Measurements from ENCODE around the gene UBE2R2. TPM values are rescaled to one million over a fixed set of nuclear protein-coding genes. Genes with fewer than 3 reads are reported as not detected.

Gene UBE2R2
- total and polyA plus RNA-seq, 9 donors, result 19.6 to 76.0 (median 43.3) TPM

GRCh38 chr9:33921967-33922895, 105.3 kb downstream of the UBE2R2 start:
- intact Hi-C loops (cut with DNase I), result loop anchor here in 2 of 4 donors (10.0 kb wide), 2 partner anchors 107 to 333 kb away; partner anchors contain the start of gene UBE2R2 (in 2 of the 2)
- Histone ChIP-seq H3K4me1 (ENCODE audit: insufficient read depth) (peaks cover 1% of the 10 kb centered on the region), H3K36me3 (no peaks in the 10 kb centered on the region), H3K27ac (no peak overlapping the region), H3K27me3 (no peaks in the 10 kb centered on the region), H3K9me3 (no peaks in the 10 kb centered on the region), H3K4me3 (no peak overlapping the region)
- peak in 1 of 5 donors; percentile 29 for DNase-seq
- 76 to 81% (median 80%) methylated on average over 14 of the region's 14 CpGs for WGBS, 3 donors
- peak in 1 of 3 donors; percentile 19 for TF ChIP-seq CTCF (IDR thresholded peaks at IDR 0.05)
- TF ChIP-seq EP300 (IDR thresholded peaks at IDR 0.05), result no peak

- Histone ChIP-seq H3K4me1 (ENCODE audit: insufficient read depth) (peaks cover 1% of the 10 kb centered on the region), H3K27me3 (no peaks in the 10 kb centered on the region), H3K36me3 (no peaks in the 10 kb centered on the region), H3K4me3 (no peak overlapping the region), H3K27ac (no peak overlapping the region), H3K9me3 (no peaks in the 10 kb centered on the region)
- 79 to 93% (median 85%) methylated on average over 4 of the region's 4 CpGs for WGBS, 3 donors
- TF ChIP-seq POLR2A (IDR thresholded peaks at IDR 0.05) (no peak), EP300 (IDR thresholded peaks at IDR 0.05) (no peak), CTCF (IDR thresholded peaks at IDR 0.05) (no peak)
- intact Hi-C loops (cut with DNase I), result loop anchor here in 2 of 4 donors (10.0 kb wide), 2 partner anchors 108 to 332 kb away; partner anchors contain the start of gene UBE2R2 (in 2 of the 2)
- no peak for DNase-seq
These were observed 106.1 kb downstream of the UBE2R2 start for GRCh38 chr9:33923079-33923478.

GRCh38 chr9:33923998-33924701, 107.2 kb downstream of the UBE2R2 start:
- Histone ChIP-seq H3K9me3 (no peaks in the 10 kb centered on the region), H3K27ac (no peak overlapping the region), H3K4me1 (ENCODE audit: insufficient read depth) (peaks cover 1% of the 10 kb centered on the region), H3K36me3 (no peaks in the 10 kb centered on the region), H3K27me3 (no peaks in the 10 kb centered on the region), H3K4me3 (no peak overlapping the region)
- intact Hi-C loops (cut with DNase I), result loop anchor here in 2 of 4 donors (10.0 kb wide), 2 partner anchors 109 to 331 kb away; partner anchors contain the start of gene UBE2R2 (in 2 of the 2)
- 75 to 87% (median 77%) methylated on average over 14 of the region's 14 CpGs for WGBS, 3 donors
- no peak for DNase-seq
- TF ChIP-seq EP300 (IDR thresholded peaks at IDR 0.05) (no peak), POLR2A (IDR thresholded peaks at IDR 0.05) (no peak), CTCF (IDR thresholded peaks at IDR 0.05) (no peak)
